Fibroblast of pulmonary artery (primary cell): ENCODE measurements around the gene PAK4.

Experiments used
- DNase-seq: peaks from one replicate; pipeline ENCODE4 v3.0.0-alpha.2; 2010; ENCODE audit warnings: low read depth
- H3K4me3 ChIP-seq: replicated peaks from 2 replicates; pipeline ENCODE4 v1.5.1; 2011; ENCODE audit warnings: low read depth, mild to moderate bottlenecking, control low read depth, low read length, moderate library complexity
- CTCF ChIP-seq: IDR thresholded peaks from 2 replicates; pipeline ENCODE4 v1.5.1; 2011; ENCODE audit warnings: mild to moderate bottlenecking, control low read depth, low read length, inconsistent platforms; ENCODE audit errors: missing control alignments

Gene PAK4

DNA sequence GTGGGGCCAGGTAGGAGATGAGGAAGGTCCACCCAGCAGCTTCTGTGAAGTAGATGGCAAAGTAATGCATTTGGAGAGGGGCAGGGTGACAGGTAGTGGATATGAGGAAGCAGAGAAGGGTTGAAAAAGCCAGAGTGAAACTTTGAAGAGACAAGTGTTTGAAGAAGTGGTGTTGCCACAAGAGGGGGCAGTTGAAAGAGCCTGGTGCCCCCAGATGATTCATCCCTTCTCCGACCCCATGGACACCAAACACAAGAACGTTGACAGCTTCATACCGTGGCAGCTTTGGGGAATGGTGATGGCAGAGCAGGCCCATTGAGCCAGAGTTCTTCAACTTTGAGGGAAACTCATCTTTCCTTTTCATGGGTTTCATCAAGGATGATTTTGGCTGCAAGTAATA, 99.3 kb downstream of the PAK4 start:
- no peak for DNase-seq

More for the DNA sequence above, 99.3 kb downstream of the PAK4 start:
- no peak overlapping the region for H3K4me3 ChIP-seq
- TF ChIP-seq CTCF = no peak
